PC-9 (cell line): Measurements from ENCODE around the gene FBXO33. TPM values are rescaled to one million over a fixed set of nuclear protein-coding genes. Genes with fewer than 3 reads are reported as not detected.

Source experiments
- BruUV-seq: library from RNA; stranded (reverse); fragments of 400-500 nt; replicated peaks from 2 replicates; lab custom pipeline; 2021; lab: Mats Ljungman, UMichigan
- CTCF ChIA-PET: fragments of 300-600 bp; sonication (Branson Sonifier 250); formaldehyde crosslinking; loops from one replicate; lab custom pipeline; 2022; ENCODE audit warnings: antibody characterized with exemption; lab: Charles Lee
- POLR2A ChIA-PET: fragments of 300-600 bp; sonication (Branson Sonifier 250); formaldehyde crosslinking; loops from one replicate; lab custom pipeline; 2022; ENCODE audit warnings: antibody characterized with exemption; ENCODE audit not compliant: unreplicated experiment; lab: Charles Lee
- DNase-seq, 2 experiments: peaks; one replicate each; pipeline versions ENCODE4 v3.0.0 to v3.0.0-alpha.2; 2015 to 2022; ENCODE audit warnings: mixed read lengths in 1 of 2
- H2AFZ ChIP-seq: fragments of 200-600 bp; sonication (generic); 2 replicates; pipeline ENCODE4 v1.8.1; 2017; ENCODE audit warnings: antibody characterized with exemption
- H3F3A ChIP-seq: fragments of 200-600 bp; sonication (generic); 2 replicates; pipeline ENCODE4 v1.8.1; 2017; ENCODE audit warnings: antibody characterized with exemption, mild to moderate bottlenecking, low read depth; ENCODE audit not compliant: insufficient read depth
- H3K27ac ChIP-seq: fragments of 200-600 bp; sonication (generic); 2 replicates; pipeline ENCODE4 v1.6.1; 2016; ENCODE audit warnings: mixed run types
- H3K27me3 ChIP-seq: fragments of 200-600 bp; sonication (generic); 2 replicates; pipeline ENCODE4 v1.6.1; 2016; ENCODE audit warnings: low read depth, mixed run types; ENCODE audit not compliant: insufficient read depth
- H3K36me3 ChIP-seq: fragments of 200-600 bp; sonication (generic); 2 replicates; pipeline ENCODE4 v1.6.1; 2016; ENCODE audit warnings: low read depth, mixed run types
- H3K4me1 ChIP-seq: fragments of 200-600 bp; sonication (generic); replicated peaks from 2 replicates; pipeline ENCODE4 v1.6.1; 2016; ENCODE audit warnings: mixed run types; ENCODE audit not compliant: insufficient read depth
- H3K4me2 ChIP-seq: fragments of 200-600 bp; sonication (generic); 2 replicates; pipeline ENCODE4 v1.6.1; 2017; ENCODE audit warnings: mixed run types
- H3K4me3 ChIP-seq: fragments of 200-600 bp; sonication (generic); 2 replicates; pipeline ENCODE4 v1.6.1; 2016; ENCODE audit warnings: mixed run types
- H3K79me2 ChIP-seq: fragments of 200-600 bp; sonication (generic); 2 replicates; pipeline ENCODE4 v1.6.1; 2017; ENCODE audit warnings: low read depth, mixed run types
- H3K9me2 ChIP-seq: fragments of 200-600 bp; sonication (generic); 2 replicates; pipeline ENCODE4 v1.8.1; 2017; ENCODE audit warnings: mild to moderate bottlenecking; ENCODE audit not compliant: insufficient read depth
- H3K9me3 ChIP-seq: fragments of 200-600 bp; sonication (generic); 2 replicates; pipeline ENCODE4 v1.8.1; 2016; ENCODE audit warnings: low read depth; ENCODE audit not compliant: insufficient read depth
- H4K20me1 ChIP-seq: fragments of 200-600 bp; sonication (generic); 2 replicates; pipeline ENCODE4 v1.8.1; 2017; ENCODE audit not compliant: insufficient read depth
- EZH2 ChIP-seq: fragments of 200-600 bp; sonication (generic); IDR thresholded peaks from 2 replicates; pipeline ENCODE4 v1.8.0; 2017; ENCODE audit warnings: antibody characterized with exemption, low read depth
- intact Hi-C: fragments of 100-400 bp; cut with micrococcal nuclease; formaldehyde crosslinking; loops from one replicate; pipeline ENCODE4 v1.10.0; 2022; ENCODE audit not compliant: unreplicated experiment
- total RNA-seq: library from RNA; stranded (reverse); gene quantifications from 2 replicates; pipeline ENCODE4 v1.2.3, GENCODE V29; 2021
- TF ChIP-seq, protein P1 (sequence below): fragments of 200-600 bp; sonication (generic); conservative IDR thresholded peaks from 2 replicates; pipeline ENCODE4 v1.6.1; 2017; ENCODE audit warnings: mixed run types, antibody characterized with exemption, mild to moderate bottlenecking, moderate library complexity

Gene FBXO33
- total RNA-seq, 1 experiment from 2014 or later = 9.0 TPM

- no peak for DNase-seq
- H3F3A ChIP-seq = 0 out of 2 replicates have a peak, but pooled peaks cover 3% of the 10 kb centered on the region
- no peak overlapping the region for H3K4me3 ChIP-seq
- H3K9me2 ChIP-seq = no peaks in the 10 kb centered on the region
- no peaks in the 10 kb centered on the region for H3K27me3 ChIP-seq
- TF ChIP-seq, protein P1, sequence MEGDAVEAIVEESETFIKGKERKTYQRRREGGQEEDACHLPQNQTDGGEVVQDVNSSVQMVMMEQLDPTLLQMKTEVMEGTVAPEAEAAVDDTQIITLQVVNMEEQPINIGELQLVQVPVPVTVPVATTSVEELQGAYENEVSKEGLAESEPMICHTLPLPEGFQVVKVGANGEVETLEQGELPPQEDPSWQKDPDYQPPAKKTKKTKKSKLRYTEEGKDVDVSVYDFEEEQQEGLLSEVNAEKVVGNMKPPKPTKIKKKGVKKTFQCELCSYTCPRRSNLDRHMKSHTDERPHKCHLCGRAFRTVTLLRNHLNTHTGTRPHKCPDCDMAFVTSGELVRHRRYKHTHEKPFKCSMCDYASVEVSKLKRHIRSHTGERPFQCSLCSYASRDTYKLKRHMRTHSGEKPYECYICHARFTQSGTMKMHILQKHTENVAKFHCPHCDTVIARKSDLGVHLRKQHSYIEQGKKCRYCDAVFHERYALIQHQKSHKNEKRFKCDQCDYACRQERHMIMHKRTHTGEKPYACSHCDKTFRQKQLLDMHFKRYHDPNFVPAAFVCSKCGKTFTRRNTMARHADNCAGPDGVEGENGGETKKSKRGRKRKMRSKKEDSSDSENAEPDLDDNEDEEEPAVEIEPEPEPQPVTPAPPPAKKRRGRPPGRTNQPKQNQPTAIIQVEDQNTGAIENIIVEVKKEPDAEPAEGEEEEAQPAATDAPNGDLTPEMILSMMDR = no peak
- TF ChIP-seq EZH2 = no peak
- H3K9me3 ChIP-seq = no peaks in the 10 kb centered on the region
- peaks cover 10% of the 10 kb centered on the region for H3K4me1 ChIP-seq
- ChIA-PET POLR2A (no interaction called here), CTCF (no interaction called here)
- no peaks in the 10 kb centered on the region for H4K20me1 ChIP-seq
- H3K27ac ChIP-seq = no peak overlapping the region
- no peak overlapping the region for H3K4me2 ChIP-seq
- H3K79me2 ChIP-seq = no peaks in the 10 kb centered on the region
- intact Hi-C loops = no loop called here
- BruUV-seq = no TSS peak
- no peaks in the 10 kb centered on the region for H3K36me3 ChIP-seq
- H2AFZ ChIP-seq = no peak overlapping the region
Measured at GRCh38 chr14:39381366-39381765, 50.9 kb downstream of the FBXO33 start.

DNA sequence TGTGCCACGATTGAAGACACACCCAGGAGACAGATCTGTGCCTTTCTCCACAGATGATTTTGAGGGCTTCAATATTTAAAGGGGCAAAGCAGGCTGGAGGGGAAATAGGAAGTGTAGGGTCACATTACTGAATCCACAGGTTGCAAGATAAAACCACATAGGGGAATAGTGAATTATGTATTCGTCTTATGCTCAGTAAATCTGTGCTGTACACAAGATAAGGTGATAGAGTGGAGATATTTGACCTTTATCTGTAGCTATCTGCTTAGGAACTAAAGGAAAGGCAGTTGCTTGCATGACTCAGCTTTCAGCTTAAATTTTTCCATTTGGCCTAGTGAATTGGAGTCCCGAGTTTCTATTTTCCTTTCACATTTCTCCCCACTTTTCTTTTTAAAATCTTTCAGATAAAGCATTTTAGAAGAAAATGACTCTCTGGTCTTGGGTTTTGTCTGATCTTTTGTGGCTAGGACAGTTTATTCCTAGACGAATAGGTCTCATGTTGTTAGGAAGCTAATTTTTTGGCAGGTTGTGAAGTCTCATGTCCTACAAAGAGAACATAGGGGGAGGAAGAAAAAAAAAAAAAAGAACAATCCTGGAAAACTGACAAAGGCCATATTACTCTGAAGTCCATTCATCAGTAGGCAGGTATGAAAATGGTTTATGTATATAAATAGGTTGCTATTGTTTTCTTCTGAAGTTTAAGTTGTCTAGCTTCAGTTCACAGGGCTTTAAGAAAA, 55.4 kb downstream of the FBXO33 start:
- TF ChIP-seq EZH2 = no peak
- TF ChIP-seq, protein P1 = no peak
- Histone ChIP-seq H3K36me3 (no peaks in the 10 kb centered on the region), H3K4me1 (peaks cover 18% of the 10 kb centered on the region), H2AFZ (0 out of 2 replicates have a peak overlapping the region, but pooled peaks have one; percentile 49), H3K27me3 (no peaks in the 10 kb centered on the region), H3K4me2 (peak overlapping the region; percentile 57), H3K4me3 (no peak overlapping the region), H4K20me1 (no peaks in the 10 kb centered on the region), H3K9me2 (no peaks in the 10 kb centered on the region), H3K27ac (peak overlapping the region; percentile 82), H3F3A (peaks cover 18% of the 10 kb centered on the region; the same call in 1 of the 2 replicates), H3K9me3 (no peaks in the 10 kb centered on the region), H3K79me2 (no peaks in the 10 kb centered on the region)
- CTCF ChIA-PET = no interaction called here
- intact Hi-C loops = no loop called here
- POLR2A ChIA-PET = interaction anchor here (0.7 kb wide), 1 partner anchor 261 kb away, joined by 11 read pairs; no protein-coding TSS in a partner anchor
- DNase-seq = peak; percentile 10 to 61
- BruUV-seq = TSS peak; percentile 19

GRCh38 chr14:39374851-39375250, 57.4 kb downstream of the FBXO33 start:
- H3K9me2 ChIP-seq = no peaks in the 10 kb centered on the region
- H3K9me3 ChIP-seq = no peaks in the 10 kb centered on the region
- peak overlapping the region; percentile 16; the same call in 1 of the 2 replicates for H3K27ac ChIP-seq
- intact Hi-C loops = no loop called here
- no TSS peak for BruUV-seq
- no peak for DNase-seq
- no peaks in the 10 kb centered on the region for H3K36me3 ChIP-seq
- H3K4me1 ChIP-seq = peaks cover 18% of the 10 kb centered on the region
- H2AFZ ChIP-seq = no peak overlapping the region
- CTCF ChIA-PET = interaction anchor here (0.6 kb wide), 1 partner anchor 25 kb away, joined by 3 read pairs; no protein-coding TSS in a partner anchor
- POLR2A ChIA-PET = no interaction called here
- H3K4me2 ChIP-seq = no peak overlapping the region
- no peaks in the 10 kb centered on the region for H4K20me1 ChIP-seq
- no peaks in the 10 kb centered on the region for H3K27me3 ChIP-seq
- TF ChIP-seq, protein P1 = no peak
- TF ChIP-seq EZH2 = no peak
- H3K79me2 ChIP-seq = no peaks in the 10 kb centered on the region
- peaks cover 18% of the 10 kb centered on the region; the same call in 1 of the 2 replicates for H3F3A ChIP-seq
- no peak overlapping the region for H3K4me3 ChIP-seq
